T47D (cell line): ENCODE measurements around the gene ASTN2.
"Not testable (repeated sequence)": the region's sequence is repeated elsewhere in the genome, so short reads cannot be mapped to it uniquely, and the experiment has no call there.

Experiments
- DNase-seq, 2 experiments: peaks; one replicate each; pipeline versions ENCODE4 v3.0.0 to v3.0.0-alpha.2; 2011 to 2012; ENCODE audit warnings: low read depth in 1 of 2, low spot score in 1 of 2
- JUND ChIP-seq: IDR thresholded peaks from 2 replicates; pipeline ENCODE4 v1.6.1; 2012; ENCODE audit warnings: low read depth
- in situ Hi-C: cut with HindIII; loops from 2 replicates; pipeline ENCODE4 v1.10.0; 2016; ENCODE audit warnings: low sequenced_read_pairs, low pct_unique_long_range_greater_than_20kb

The ASTN2 gene

GRCh38 chr9:116901260-116901659 lies 513.6 kb downstream of the ASTN2 start:
- in situ Hi-C loops: no loop called here
- no peak for TF ChIP-seq JUND
- DNase-seq: no peak

GRCh38 chr9:116900543-116900942 lies 514.3 kb downstream of the ASTN2 start:
- in situ Hi-C loops: no loop called here
- no peak for DNase-seq
- TF ChIP-seq JUND: no peak

DNA sequence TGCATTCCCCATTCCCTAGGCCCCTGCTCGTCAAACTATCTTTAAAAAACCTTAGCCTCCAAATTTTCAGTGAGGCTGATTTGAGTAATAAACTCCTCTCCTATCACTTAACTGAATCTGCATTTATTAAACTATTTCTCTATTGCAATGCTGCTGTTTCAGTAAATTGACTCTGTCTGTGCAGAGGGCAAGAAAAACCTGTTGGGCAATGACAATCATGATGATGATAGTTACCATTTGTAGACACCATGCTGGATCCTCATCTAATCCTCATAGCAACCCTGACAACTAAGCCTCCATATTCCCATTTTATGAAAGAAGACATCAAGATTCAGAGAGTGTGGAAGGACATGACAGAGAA lies 514.9 kb downstream of the ASTN2 start:
- in situ Hi-C loops: no loop called here
- DNase-seq: no peak
- TF ChIP-seq JUND: no peak

GRCh38 chr9:116899337-116900006 lies 515.4 kb downstream of the ASTN2 start:
- no peak for TF ChIP-seq JUND
- no peak for DNase-seq
- in situ Hi-C loops: no loop called here

- in situ Hi-C loops, DNase-seq: not testable (repeated sequence)
Observed at GRCh38 chr9:116898131-116898530, 516.7 kb downstream of the ASTN2 start.

DNA sequence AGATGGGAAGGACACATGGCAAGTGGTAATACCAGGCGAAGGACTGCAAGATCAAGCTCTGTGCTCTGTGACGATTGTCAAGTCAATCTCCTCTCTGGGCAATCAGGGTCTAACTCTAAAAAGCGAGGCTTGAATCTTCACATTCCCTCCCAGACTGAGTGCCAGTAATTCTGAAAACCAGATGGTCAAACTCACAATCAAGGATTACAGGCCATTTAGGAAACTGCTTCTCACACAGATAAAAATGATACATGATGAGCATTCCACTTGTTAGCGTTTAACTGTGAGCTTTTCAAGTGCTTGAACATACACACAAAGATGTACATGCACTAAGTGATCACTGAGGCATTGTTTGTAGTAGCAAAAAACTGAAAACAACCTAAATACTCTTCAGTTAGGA lies 517.7 kb downstream of the ASTN2 start:
- TF ChIP-seq JUND: no peak
- DNase-seq: no peak
- in situ Hi-C loops: no loop called here

DNA sequence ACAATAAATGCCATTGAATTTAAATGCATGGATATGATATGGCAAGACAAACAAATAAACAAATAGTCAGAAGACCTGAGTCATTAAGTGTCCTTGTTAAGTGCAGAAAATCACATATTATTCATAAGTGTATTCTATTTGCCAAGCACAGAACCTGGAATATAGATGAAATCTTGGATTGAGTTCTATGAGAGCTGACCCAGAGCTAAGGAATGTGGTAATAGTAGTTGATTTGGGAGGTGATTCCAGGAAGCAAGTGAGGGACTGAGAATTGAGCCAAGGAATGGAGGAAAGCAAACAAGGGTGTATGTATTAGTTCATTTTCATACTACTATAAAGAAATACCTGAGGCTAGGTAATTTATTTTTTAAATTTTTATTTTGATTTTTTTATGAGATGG lies 518.9 kb downstream of the ASTN2 start:
- in situ Hi-C loops: no loop called here
- TF ChIP-seq JUND: no peak
- no peak for DNase-seq

GRCh38 chr9:116891424-116891823 lies 523.4 kb downstream of the ASTN2 start:
- no peak for TF ChIP-seq JUND
- in situ Hi-C loops: no loop called here
- DNase-seq: no peak

GRCh38 chr9:116888476-116888875 lies 526.4 kb downstream of the ASTN2 start:
- DNase-seq, in situ Hi-C loops: not testable (repeated sequence)

- in situ Hi-C loops: no loop called here
- no peak for TF ChIP-seq JUND
- no peak for DNase-seq
Observed at GRCh38 chr9:116888066-116888465, 526.8 kb downstream of the ASTN2 start.

- in situ Hi-C loops: no loop called here
- no peak for DNase-seq
- no peak for TF ChIP-seq JUND
Observed at GRCh38 chr9:116883676-116884075, 531.2 kb downstream of the ASTN2 start.

GRCh38 chr9:116877072-116877471 lies 537.8 kb downstream of the ASTN2 start:
- DNase-seq: no peak
- in situ Hi-C loops: no loop called here
- no peak for TF ChIP-seq JUND

DNA sequence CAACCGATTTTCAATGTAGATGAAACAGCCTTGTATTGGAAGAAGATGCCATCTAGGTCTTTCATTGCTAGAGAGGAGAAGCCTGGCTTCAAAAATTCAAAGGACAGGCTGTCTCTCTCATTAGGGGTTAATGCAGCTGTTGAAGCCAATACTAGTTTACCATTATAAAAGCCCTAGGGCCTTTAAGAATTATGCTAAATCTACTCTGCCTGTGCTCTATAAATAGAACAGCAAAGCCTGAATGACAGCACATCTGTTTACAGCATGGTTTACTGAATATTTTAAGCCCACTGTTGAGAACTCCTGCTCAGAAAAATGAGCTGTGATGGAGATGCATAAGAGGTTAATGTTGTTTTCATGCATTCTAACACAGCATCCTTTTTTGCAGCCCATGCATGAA lies 539.3 kb downstream of the ASTN2 start:
- no peak for TF ChIP-seq JUND
- in situ Hi-C loops: no loop called here
- no peak for DNase-seq
